Activated T-cell treated with anti-CD3 and anti-CD28 coated beads for 1 hour (primary cell): ENCODE measurements around the gene FAM184B.

ENCODE experiments used
- DNase-seq: peaks from one replicate; pipeline ENCODE4 v3.0.0-alpha.2; 2020; ENCODE audit warnings: low read depth

FAM184B gene

GRCh38 chr4:17635056-17635455 lies 146.4 kb downstream of the FAM184B start:
- no peak for DNase-seq

DNA sequence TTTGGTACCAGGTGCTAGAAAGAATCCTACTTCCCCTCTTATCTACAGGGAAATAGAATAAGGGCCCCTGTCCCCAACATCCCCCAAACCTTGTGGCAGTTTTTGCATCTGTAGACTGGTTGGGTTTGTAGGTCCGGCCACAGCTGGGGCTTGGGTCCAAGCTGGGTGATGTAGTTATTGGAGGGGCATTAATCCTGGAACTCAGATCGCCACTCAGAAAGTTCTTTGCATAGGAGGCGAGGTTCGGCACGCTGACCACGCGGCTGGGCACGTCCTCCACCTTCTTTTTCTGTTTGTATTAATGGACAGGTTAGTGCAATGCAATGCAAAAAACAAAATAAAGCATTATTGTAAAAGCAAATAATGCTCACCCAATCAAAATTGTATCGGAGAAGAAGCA lies 147.8 kb downstream of the FAM184B start:
- DNase-seq, result no peak

DNA sequence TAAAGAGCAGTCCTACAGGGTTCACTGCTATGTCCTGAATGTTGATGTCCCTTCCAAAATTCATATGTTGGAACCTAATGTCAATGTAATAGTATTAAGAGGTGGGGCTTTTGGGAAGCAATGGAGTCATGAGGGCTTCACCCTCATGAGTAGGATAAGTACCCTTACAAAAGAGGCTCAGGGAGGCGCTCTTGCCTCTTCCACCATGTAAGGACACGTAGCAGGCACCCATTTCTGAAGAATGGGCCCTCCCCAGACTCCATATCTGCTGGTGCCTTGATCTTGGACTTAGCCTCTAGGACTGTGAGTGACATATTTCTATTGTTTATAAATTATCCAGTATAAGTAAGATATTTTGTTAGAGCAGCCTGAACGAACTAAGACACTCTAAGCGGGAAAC lies 151.2 kb downstream of the FAM184B start:
- no peak for DNase-seq

GRCh38 chr4:17624821-17625220 lies 156.6 kb downstream of the FAM184B start:
- DNase-seq, result no peak

DNA sequence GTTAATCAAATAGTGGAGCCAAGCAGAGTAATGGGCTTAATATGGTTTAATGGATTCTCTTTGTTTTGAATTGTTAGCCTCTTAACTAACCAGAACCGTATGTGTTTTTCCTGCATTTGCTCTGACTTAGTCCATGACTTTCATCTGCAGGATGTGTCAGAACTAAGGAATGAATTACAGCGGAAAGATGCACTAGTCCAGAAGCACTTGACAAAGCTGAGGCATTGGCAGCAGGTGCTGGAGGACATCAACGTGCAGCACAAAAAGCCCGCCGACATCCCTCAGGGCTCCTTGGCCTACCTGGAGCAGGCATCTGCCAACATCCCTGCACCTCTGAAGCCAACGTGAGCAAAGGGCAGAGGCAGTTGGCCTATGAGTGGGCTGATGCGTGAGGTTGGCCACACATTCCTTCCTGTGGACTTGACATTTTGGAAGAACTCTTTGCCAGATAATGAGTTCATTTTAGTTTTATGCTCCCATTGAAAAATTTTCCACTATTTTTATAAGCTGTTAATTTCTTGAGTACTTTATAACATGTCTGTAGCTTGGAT lies 157.9 kb downstream of the FAM184B start:
- no peak for DNase-seq

DNA sequence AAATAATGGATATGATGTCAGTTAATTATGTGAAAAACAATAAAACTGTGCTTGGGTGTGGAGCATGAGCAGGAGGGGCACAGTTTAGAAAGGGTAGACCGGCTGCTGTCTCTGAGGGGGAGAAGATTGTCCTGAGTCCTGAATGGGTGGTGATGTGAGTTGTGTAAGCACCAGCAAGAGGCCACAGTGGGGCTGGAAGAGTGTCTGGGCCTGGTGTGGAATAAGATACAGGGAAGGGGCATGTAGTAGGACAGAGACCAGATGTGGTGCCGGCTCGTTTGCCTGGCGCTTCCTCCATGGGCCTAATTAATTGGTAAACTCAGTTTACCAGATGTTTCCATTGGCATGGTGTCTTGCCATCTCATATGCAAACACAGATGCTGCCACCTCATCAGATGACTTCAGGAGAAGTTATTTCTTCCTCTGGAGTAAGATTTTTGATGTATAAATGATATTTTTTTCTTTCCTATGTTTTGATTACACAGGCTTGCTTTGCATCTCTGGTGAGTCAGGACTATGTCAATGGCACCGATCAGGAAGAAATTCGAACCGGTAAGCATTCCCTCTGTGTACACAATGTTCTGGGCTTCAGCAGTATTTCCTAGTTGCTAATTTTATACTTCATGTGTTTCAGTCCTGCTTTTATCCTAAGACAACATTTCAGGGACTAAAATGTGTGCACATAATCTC lies 161.9 kb downstream of the FAM184B start:
- no peak for DNase-seq

DNA sequence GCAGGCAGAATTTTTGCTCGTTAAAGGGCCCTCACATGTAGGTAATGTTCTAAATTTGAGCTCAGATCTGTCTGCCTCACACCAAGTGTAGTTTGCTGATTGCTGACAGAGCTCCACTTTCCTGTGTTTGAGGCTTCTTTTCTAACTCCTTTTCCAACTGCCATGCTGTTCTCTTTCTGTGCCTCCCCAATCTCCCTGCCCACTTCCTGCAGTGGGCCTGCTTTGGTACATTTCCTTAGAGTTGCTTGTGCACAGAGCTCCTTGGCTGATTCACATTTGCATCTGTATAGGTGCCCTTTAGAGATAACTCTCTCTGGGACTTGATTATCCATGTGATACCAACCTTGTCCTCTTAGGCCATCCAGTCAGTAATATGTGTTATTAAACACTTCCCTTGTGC lies 162.5 kb downstream of the FAM184B start:
- no peak for DNase-seq

DNA sequence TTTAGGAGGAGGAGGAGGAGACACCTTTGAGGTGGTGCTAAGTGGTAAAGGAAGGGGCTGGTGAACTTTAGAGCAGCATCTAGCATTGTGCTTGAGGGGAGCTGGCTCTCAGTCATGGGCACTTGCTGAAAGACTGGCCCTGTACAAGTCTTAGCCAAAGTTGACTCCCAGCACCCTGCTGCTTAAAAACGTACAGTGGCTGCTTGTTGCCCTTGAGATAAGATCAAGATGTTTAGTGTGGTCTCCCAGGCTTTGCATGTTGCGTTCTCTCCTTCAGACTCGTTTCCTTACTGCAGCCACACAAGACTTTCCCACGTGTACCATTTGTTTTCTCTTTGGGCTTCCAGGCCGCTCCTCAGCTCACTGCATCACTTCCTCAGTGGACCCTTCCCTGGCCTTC lies 165.1 kb downstream of the FAM184B start:
- DNase-seq, result no peak

DNA sequence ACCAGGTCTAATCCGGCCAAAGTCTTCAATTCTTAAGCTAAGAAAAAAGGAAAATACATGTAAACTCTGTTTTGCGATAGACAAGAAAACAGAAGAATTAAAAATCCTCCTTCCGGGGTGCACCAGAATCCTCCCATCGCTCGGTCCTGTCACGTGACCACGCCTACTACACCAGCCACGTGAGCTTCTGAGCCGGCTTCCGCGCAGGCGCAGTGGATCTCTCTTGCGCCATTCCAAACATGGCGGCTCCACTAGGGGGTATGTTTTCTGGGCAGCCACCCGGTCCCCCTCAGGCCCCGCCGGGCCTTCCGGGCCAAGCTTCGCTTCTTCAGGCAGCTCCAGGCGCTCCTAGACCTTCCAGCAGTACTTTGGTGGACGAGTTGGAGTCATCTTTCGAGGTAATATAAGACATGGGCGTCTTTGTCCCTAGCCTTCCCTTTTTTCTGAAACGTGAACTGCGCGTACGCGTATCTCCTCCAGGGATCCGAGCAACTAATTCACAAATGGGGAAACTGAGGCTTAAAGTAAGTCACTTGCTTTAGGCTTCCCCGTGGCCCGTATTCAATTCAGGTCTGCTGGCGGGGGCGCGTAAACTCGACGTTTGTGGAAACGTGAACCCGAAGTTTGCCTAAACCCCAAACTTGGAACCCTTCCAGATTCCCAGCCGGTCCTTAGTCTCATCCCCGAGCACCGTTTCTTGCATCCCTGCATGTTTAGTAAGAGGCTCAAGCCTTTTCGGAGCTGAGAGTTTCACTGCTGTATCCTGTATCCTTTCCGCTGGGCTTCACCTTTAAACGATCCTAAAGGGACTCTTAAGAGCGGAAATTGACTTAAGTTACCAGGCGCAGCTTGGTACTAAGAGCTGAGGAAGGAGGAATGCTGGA lies 166.8 kb downstream of the FAM184B start, which contains the start of gene MED28:
Gene MED28, plus strand, starts transcription at position 226 of the 884 bp plus-strand sequence. Its CDS starts 14 bp downstream, at position 240.
- peak; percentile 95 for DNase-seq

- DNase-seq, result no peak
Observed at GRCh38 chr4:17613761-17614415, 167.5 kb downstream of the FAM184B start.

DNA sequence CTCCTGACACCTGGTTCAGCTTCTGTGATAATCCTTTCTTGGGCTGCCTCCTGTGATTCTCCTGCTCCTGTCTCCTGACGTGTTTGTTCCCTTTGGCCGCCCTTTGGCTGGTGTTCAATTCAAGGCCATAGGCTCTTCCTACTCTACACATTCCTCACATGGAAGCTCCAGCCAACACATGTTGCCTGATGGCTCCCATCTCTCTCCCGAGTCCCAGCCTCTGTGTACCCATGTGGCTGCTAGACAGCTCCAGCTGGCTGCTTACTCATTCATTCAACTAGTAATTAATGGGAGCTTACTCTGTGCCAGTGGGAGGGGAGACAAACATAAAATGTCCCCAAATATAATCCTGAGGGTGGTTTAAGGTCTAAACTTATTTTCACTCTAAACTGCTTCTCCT lies 176.2 kb downstream of the FAM184B start:
- DNase-seq, result no peak

GRCh38 chr4:17599826-17600225 lies 181.6 kb downstream of the FAM184B start:
- DNase-seq, result no peak

GRCh38 chr4:17597517-17597916 lies 183.9 kb downstream of the FAM184B start:
- DNase-seq, result no peak

- no peak for DNase-seq
Observed at GRCh38 chr4:17595471-17596005, 185.9 kb downstream of the FAM184B start.

- no peak for DNase-seq
Observed at GRCh38 chr4:17589355-17589754, 192.1 kb downstream of the FAM184B start.

DNA sequence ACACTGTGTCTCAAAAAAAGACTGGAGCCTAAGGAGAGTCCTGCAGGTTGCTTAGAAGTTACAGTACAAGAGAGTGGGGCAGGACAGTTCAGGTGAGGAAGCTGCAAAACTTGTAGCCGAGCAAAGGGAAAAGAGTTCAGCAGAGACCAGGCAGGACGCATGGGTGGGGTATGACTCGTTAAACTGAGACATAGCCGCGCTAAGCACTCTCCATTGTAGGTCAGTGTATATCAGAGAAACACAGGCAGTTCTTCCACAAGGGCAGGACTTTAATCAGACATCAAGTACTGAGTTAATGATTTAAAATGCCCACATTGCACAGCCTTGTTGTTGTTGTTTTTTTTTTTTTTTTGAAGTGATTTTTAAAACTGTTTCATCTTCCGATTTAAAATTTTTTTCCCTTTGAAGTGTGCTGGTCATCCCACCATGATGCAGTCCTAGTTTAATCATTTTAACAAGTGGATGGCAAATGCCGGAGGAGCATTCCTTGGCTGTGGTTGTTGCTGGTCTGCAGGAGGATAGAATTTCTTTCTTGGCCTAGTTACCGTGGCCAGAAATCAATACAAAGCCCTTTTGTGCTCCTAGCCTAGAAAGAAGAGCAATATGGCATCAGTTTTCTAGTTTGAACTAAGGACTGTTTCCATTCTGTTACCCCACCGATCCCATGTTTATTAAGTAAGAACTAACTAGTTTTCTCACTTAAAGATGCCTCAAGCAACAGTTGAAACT lies 194.2 kb downstream of the FAM184B start:
- no peak for DNase-seq

- DNase-seq, result no peak
Observed at GRCh38 chr4:17584521-17585213, 196.8 kb downstream of the FAM184B start.

GRCh38 chr4:17583941-17584340 lies 197.5 kb downstream of the FAM184B start:
- DNase-seq, result no peak

GRCh38 chr4:17583276-17583675 lies 198.1 kb downstream of the FAM184B start:
- no peak for DNase-seq

DNA sequence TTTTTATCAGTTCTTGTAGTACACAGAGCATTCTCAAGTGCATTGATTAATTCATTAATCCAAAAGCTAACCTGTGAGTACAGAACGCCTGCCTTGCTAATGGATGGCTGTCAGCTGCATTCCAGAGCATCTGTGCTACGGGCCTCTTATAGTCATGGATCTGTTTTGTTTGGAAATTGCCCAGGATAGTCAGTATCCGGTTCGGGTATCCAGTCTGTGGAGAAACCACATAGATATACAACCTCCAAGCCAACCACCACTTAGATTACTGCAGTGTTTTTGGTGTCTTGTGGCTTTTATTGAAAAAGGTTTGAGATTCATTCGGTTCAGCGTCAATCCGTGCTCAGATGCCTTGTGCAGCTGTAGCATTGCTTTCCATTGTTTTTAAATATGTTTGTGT lies 200.5 kb downstream of the FAM184B start:
- DNase-seq, result no peak
